A673 (cell line): ENCODE results near the gene MAGI3.

Experiments
- CTCF ChIP-seq: fragments of 300-800, 200-600 bp; sonication (generic); conservative IDR thresholded peaks from 2 replicates; pipeline ENCODE4 v1.5.1; 2017; ENCODE audit warnings: low read depth, mild to moderate bottlenecking, antibody characterized with exemption, low read length, moderate library complexity, mixed read lengths
- EZH2 ChIP-seq: fragments of 200-600 bp; sonication (generic); IDR thresholded peaks from 2 replicates; pipeline ENCODE4 v1.6.1; 2017; ENCODE audit warnings: borderline replicate concordance, low read depth, mild to moderate bottlenecking, mixed read lengths, antibody characterized with exemption, low read length; ENCODE audit not compliant: poor library complexity, severe bottlenecking

DNA sequence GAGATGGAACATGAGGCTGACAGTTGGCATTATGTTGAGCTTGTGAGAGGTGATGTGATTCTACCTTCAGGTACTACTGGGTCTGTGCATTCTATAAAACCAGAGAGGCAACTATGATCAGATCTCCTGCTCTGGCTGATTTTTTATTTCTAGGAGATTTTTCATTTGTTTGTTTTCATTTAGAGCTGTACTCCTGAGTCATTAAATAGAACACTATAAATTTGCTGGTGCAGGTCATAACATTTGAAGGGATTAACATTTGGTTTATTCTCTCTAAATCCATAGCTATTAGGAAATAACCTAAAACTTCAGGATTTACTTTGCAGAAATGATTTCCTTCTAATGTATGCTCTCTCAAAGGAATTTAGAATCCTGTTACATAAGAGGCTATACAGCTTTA, 42.9 kb downstream of the MAGI3 start:
- TF ChIP-seq CTCF (no peak), EZH2 (no peak)
